ENCODE data around the gene GGA2. TPM values are rescaled to one million over a fixed set of nuclear protein-coding genes. Genes with fewer than 3 reads are reported as not detected.
"Not testable (repeated sequence)": the region's sequence is repeated elsewhere in the genome, so short reads cannot be mapped to it uniquely, and the experiment has no call there.

Gene GGA2
- total RNA-seq, 4 donors from 2014 or later: 19.4 to 53.8 (median 23.9) TPM

GRCh38 chr16:23552161-23552560, 41.9 kb upstream of the GGA2 start:
- no peak for DNase-seq
- 74 to 79% methylated on average over 4 to 6 of the region's 6 CpGs for WGBS, 2 donors
- intact Hi-C loops (cut with DNase I): no loop called here
- TF ChIP-seq, protein P1, sequence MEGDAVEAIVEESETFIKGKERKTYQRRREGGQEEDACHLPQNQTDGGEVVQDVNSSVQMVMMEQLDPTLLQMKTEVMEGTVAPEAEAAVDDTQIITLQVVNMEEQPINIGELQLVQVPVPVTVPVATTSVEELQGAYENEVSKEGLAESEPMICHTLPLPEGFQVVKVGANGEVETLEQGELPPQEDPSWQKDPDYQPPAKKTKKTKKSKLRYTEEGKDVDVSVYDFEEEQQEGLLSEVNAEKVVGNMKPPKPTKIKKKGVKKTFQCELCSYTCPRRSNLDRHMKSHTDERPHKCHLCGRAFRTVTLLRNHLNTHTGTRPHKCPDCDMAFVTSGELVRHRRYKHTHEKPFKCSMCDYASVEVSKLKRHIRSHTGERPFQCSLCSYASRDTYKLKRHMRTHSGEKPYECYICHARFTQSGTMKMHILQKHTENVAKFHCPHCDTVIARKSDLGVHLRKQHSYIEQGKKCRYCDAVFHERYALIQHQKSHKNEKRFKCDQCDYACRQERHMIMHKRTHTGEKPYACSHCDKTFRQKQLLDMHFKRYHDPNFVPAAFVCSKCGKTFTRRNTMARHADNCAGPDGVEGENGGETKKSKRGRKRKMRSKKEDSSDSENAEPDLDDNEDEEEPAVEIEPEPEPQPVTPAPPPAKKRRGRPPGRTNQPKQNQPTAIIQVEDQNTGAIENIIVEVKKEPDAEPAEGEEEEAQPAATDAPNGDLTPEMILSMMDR (IDR thresholded peaks at IDR 0.05): no peak
- TF ChIP-seq POLR2A (IDR thresholded peaks at IDR 0.05): no peak
- H3K27me3 ChIP-seq: no peaks in the 10 kb centered on the region
- H3K36me3 ChIP-seq: peaks cover 22 to 65% (median 28%) of the 10 kb centered on the region in 3 donors
- no peak overlapping the region for H3K4me3 ChIP-seq
- H3K27ac ChIP-seq: no peak overlapping the region
- no peaks in the 10 kb centered on the region for H3K9me3 ChIP-seq
- H3K4me1 ChIP-seq: peaks cover 4 to 13% (median 9%) of the 10 kb centered on the region in 3 donors

DNA sequence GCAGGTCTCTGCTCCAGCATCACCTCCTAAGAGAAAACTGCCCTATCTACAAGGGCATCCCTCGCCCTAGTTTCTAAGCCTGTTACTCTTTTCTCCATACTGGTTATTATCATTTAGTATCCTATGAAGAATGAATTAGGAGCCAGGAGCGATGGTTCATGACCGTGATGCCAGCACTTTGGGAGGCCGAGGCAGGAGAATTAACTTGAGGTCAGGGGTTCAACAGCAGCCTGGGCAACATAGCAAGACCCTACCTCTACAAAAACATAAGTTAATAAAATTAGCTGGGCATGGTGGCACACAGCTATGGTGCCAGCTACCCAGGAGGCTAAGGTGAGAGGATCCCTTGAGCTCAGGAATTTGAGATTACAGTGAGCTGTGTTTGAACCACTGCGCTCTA, 39.6 kb upstream of the GGA2 start:
- DNase-seq: no peak
- Histone ChIP-seq H3K4me1 (no peaks in the 10 kb centered on the region), H3K27me3 (no peaks in the 10 kb centered on the region), H3K4me3 (no peak overlapping the region), H3K36me3 (peaks cover 22 to 87% (median 29%) of the 10 kb centered on the region in 3 donors), H3K9me3 (no peaks in the 10 kb centered on the region), H3K27ac (no peak overlapping the region)
- no peak for TF ChIP-seq POLR2A (IDR thresholded peaks at IDR 0.05)
- TF ChIP-seq, protein P1 (IDR thresholded peaks at IDR 0.05): no peak
- intact Hi-C loops (cut with DNase I): no loop called here
- WGBS, 2 donors: 92 to 100% methylated on average over 5 of the region's 5 CpGs

GRCh38 chr16:23544436-23544835, 34.1 kb upstream of the GGA2 start:
- Histone ChIP-seq H3K9me3 (no peaks in the 10 kb centered on the region), H3K4me1 (no peaks in the 10 kb centered on the region), H3K27ac (no peak overlapping the region), H3K4me3 (no peak overlapping the region), H3K36me3 (peaks cover 11 to 100% (median 28%) of the 10 kb centered on the region in 3 donors), H3K27me3 (no peaks in the 10 kb centered on the region)
- intact Hi-C loops (cut with DNase I): no loop called here
- 93 to 95% methylated on average over 9 to 10 of the region's 14 CpGs for WGBS, 2 donors
- DNase-seq: no peak
- TF ChIP-seq, protein P1 (IDR thresholded peaks at IDR 0.05): no peak
- TF ChIP-seq POLR2A (IDR thresholded peaks at IDR 0.05): no peak

DNA sequence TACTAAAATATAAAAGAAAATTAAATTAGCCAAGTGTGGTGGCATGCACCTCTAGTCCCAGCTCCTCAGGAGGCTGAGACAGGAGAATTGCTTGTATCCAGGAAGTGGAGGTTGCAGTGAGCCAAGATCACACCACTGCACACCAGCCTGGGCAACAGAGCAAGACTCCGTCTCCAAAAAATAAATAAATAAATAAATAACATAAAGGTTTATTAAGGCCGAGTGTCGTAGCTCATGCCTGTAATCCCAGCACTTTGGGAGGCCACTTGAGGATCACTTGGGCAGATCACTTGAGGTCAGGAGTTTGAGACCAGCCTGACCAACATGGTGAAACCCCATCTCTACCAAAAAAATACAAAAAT, 30.5 kb upstream of the GGA2 start:
- H3K9me3 ChIP-seq; H3K4me3 ChIP-seq; H3K27me3 ChIP-seq; H3K4me1 ChIP-seq; DNase-seq; H3K27ac ChIP-seq; intact Hi-C loops (cut with DNase I): not testable (repeated sequence)
- H3K36me3 ChIP-seq: peaks cover 6 to 89% (median 16%) of the 10 kb centered on the region in 3 donors
- WGBS, 2 donors: 92 to 97% methylated on average over 3 of the region's 3 CpGs

- no peak overlapping the region for H3K4me3 ChIP-seq
- peaks cover 6 to 89% (median 17%) of the 10 kb centered on the region in 3 donors for H3K36me3 ChIP-seq
- TF ChIP-seq POLR2A (IDR thresholded peaks at IDR 0.05): no peak
- TF ChIP-seq, protein P1 (IDR thresholded peaks at IDR 0.05): no peak
- no peak overlapping the region for H3K27ac ChIP-seq
- H3K4me1 ChIP-seq: no peaks in the 10 kb centered on the region
- intact Hi-C loops (cut with DNase I): no loop called here
- 85 to 86% methylated on average over 10 to 11 of the region's 11 CpGs for WGBS, 2 donors
- H3K27me3 ChIP-seq: no peaks in the 10 kb centered on the region
- no peaks in the 10 kb centered on the region for H3K9me3 ChIP-seq
- no peak for DNase-seq
Measured at GRCh38 chr16:23539984-23540816, 29.9 kb upstream of the GGA2 start.

Data from esophagus squamous epithelium (tissue), 5 donors.